Neural progenitor cell (in vitro differentiated cells): ENCODE results near the gene FALEC.

Experiments used
- CTCF ChIP-seq: fragments of 200-600 bp; sonication (generic); IDR thresholded peaks from 2 replicates; pipeline ENCODE4 v1.5.1; 2017; ENCODE audit warnings: antibody characterized with exemption, mild to moderate bottlenecking
- EZH2 ChIP-seq: fragments of 200-600 bp; sonication (generic); IDR thresholded peaks from 2 replicates; pipeline ENCODE4 v1.6.1; 2017; ENCODE audit warnings: antibody characterized with exemption, mild to moderate bottlenecking, moderate library complexity
- EZH2phosphoT487 ChIP-seq: fragments of 200-600 bp; sonication (generic); IDR thresholded peaks from 2 replicates; pipeline ENCODE4 v1.6.1; 2017; ENCODE audit warnings: antibody characterized with exemption

DNA sequence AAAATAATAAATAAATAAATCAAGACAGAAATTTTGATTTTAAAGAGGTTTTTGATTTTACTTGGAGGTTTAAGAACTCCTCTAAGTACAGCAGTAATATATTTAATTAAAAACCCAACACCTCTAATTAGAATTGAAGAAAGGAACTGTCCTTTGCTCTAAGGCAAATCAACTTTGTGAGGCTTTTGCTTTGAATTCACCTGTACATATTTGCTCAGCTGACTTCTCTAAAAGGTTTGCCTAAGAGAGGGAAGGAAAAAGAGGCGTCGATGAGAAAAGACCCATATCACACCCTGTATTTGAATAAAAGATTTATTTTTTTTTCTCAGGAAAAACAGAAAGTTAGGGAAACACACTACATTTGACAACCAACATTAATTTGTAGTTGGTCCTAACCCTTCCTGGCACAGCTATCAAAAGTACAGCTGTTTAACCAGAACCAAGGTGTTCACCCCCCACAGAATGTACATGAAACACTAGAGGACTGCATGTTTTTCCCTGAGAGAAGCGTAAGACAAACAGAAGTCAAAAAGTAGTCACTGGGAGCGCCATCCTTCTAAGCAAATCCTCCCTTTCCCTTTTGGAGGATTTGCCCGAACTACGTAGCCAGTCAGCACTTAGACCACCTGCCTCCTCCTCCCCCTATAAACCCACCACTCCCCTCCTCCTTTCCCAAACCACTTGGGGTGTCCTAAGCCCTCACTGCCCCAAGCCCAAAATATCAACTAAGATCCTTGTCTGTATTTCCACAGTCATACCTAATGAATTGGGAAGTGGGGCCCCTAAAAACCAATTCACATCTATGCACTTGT is 58.9 kb downstream of the FALEC start:
- TF ChIP-seq CTCF (no peak), EZH2 (no peak), EZH2phosphoT487 (no peak)
